HCT116 (cell line): Measurements from ENCODE around the gene RGS9BP. TPM values are rescaled to one million over a fixed set of nuclear protein-coding genes. Genes with fewer than 3 reads are reported as not detected.

Experiments used
- ATAC-seq: fragments of 200-7000 bp; cut with Tn5 transposase; 2 replicates; pipeline ENCODE4 v1.9.1; 2020; ENCODE audit warnings: mild to moderate bottlenecking, moderate library complexity
- BruUV-seq: library from RNA; stranded (reverse); fragments of 400-500 nt; replicated peaks from 2 replicates; lab custom pipeline; 2021; lab: Mats Ljungman, UMichigan
- CTCF ChIA-PET: fragments of 300-600 bp; sonication (Branson Sonifier 250); formaldehyde crosslinking; loops from one replicate; lab custom pipeline; 2021; ENCODE audit warnings: antibody characterized with exemption; lab: Charles Lee
- POLR2A ChIA-PET: fragments of 300-600, 350-600 bp; sonication (Branson Sonifier 250); formaldehyde crosslinking; loops from one replicate; lab custom pipeline; 2021; ENCODE audit warnings: antibody characterized with exemption; lab: Charles Lee
- RAD21 ChIA-PET, 2 experiments: fragments of 300-600 bp; sonication (Branson Sonifier 250); formaldehyde crosslinking; loops; one replicate each; lab custom pipeline; 2023; ENCODE audit warnings: low total read pairs in 2 of 2; ENCODE audit not compliant: uncharacterized antibody in 2 of 2, unreplicated experiment in 2 of 2, low non-redundant PET in 1 of 2; lab: Charles Lee
- DNase-seq: peaks from one replicate; pipeline ENCODE4 v3.0.0-alpha.2; 2010; ENCODE audit warnings: low read depth, low spot score
- H2AFZ ChIP-seq: fragments of 200-600 bp; shearing (Covaris generic), sonication (generic); 2 replicates; pipeline ENCODE4 v1.6.1; 2017; ENCODE audit warnings: low read depth, mixed run types, mixed read lengths, antibody characterized with exemption, low read length; ENCODE audit not compliant: poor library complexity, severe bottlenecking
- H3K27ac ChIP-seq: 2 replicates; pipeline ENCODE4 v1.5.1; 2012; ENCODE audit warnings: low read depth, low read length
- H3K27me3 ChIP-seq: fragments of 200-600 bp; sonication (generic); 2 replicates; pipeline ENCODE4 v1.6.1; 2016; ENCODE audit warnings: mixed run types, low read length, mixed read lengths; ENCODE audit not compliant: insufficient read depth
- H3K36me3 ChIP-seq, 2 experiments: fragments of 200-500 bp in 1 of 2; fragments of 200-600 bp in 1 of 2; sonication (Bioruptor generic) in 1 of 2; sonication (generic) in 1 of 2; 2 replicates each; pipeline versions ENCODE4 v1.5.1 to v1.6.1; 2014 to 2016; ENCODE audit warnings: low read length in 2 of 2, inconsistent platforms in 1 of 2, mixed read lengths in 1 of 2, mixed run types in 1 of 2; ENCODE audit not compliant: insufficient read depth in 2 of 2, control insufficient read depth in 1 of 2
- H3K4me1 ChIP-seq, 2 experiments: fragments of 200-600 bp in 1 of 2; sonication (generic) in 1 of 2; 2 replicates each; pipeline versions ENCODE4 v1.5.1 to v1.6.1; 2012 to 2017; ENCODE audit warnings: low read length in 2 of 2, inconsistent platforms in 1 of 2, mild to moderate bottlenecking in 1 of 2, mixed read lengths in 1 of 2, mixed run types in 1 of 2, moderate library complexity in 1 of 2; ENCODE audit not compliant: insufficient read depth in 2 of 2, control insufficient read depth in 1 of 2
- H3K4me2 ChIP-seq: fragments of 200-600 bp; sonication (generic); 2 replicates; pipeline ENCODE4 v1.6.1; 2017; ENCODE audit warnings: mixed run types, low read length, mixed read lengths
- H3K4me3 ChIP-seq, 2 experiments: fragments of 200-600 bp in 1 of 2; sonication (generic) in 1 of 2; replicated peaks in 1 of 2; 2 replicates each; pipeline ENCODE4 v1.5.1; 2011 to 2016; ENCODE audit warnings: low read length in 2 of 2, control low read depth in 1 of 2, low read depth in 1 of 2, mild to moderate bottlenecking in 1 of 2, mixed read lengths in 1 of 2, mixed run types in 1 of 2
- H3K79me2 ChIP-seq: fragments of 200-600 bp; sonication (generic); 2 replicates; pipeline ENCODE4 v1.6.1; 2017; ENCODE audit warnings: mild to moderate bottlenecking, mixed run types, low read length, moderate library complexity, mixed read lengths; ENCODE audit not compliant: insufficient read depth
- H3K9ac ChIP-seq: fragments of 200-600 bp; sonication (generic); 2 replicates; pipeline ENCODE4 v1.6.1; 2016; ENCODE audit warnings: low read length, mixed read lengths
- H3K9me2 ChIP-seq: fragments of 200-600 bp; sonication (generic), shearing (Covaris generic); 2 replicates; pipeline ENCODE4 v1.6.1; 2017; ENCODE audit warnings: mixed run types, mild to moderate bottlenecking, moderate library complexity; ENCODE audit not compliant: insufficient read depth
- H3K9me3 ChIP-seq, 2 experiments: fragments of 200-500 bp in 1 of 2; fragments of 200-600 bp in 1 of 2; sonication (Bioruptor generic) in 1 of 2; sonication (generic) in 1 of 2; 2 replicates each; pipeline ENCODE4 v1.6.1; 2014 to 2017; ENCODE audit warnings: low read length in 2 of 2, mixed read lengths in 2 of 2, inconsistent platforms in 1 of 2, low read depth in 1 of 2, mild to moderate bottlenecking in 1 of 2, mixed run types in 1 of 2, moderate library complexity in 1 of 2; ENCODE audit not compliant: control insufficient read depth in 1 of 2, insufficient read depth in 1 of 2
- H4K20me1 ChIP-seq: fragments of 200-600 bp; sonication (generic), shearing (Covaris generic); 2 replicates; pipeline ENCODE4 v1.6.1; 2017; ENCODE audit warnings: mixed run types, mild to moderate bottlenecking, moderate library complexity; ENCODE audit not compliant: insufficient read depth
- CBX3 ChIP-seq: IDR thresholded peaks from 2 replicates; pipeline ENCODE4 v1.6.1; 2012; ENCODE audit warnings: low read depth
- CTCF ChIP-seq, 3 experiments: fragments of 200-600 bp in 1 of 3; sonication (generic) in 1 of 3; IDR thresholded peaks in 2 of 3; conservative IDR thresholded peaks in 1 of 3; 2 replicates each; pipeline ENCODE4 v1.5.1; 2012 to 2017; ENCODE audit warnings: low read depth in 2 of 3, low read length in 2 of 3, antibody characterized with exemption in 1 of 3, borderline replicate concordance in 1 of 3, control low read depth in 1 of 3, mild to moderate bottlenecking in 1 of 3, mixed read lengths in 1 of 3, mixed run types in 1 of 3, moderate library complexity in 1 of 3; ENCODE audit not compliant: insufficient read depth in 1 of 3
- EGR1 ChIP-seq: IDR thresholded peaks from 2 replicates; pipeline ENCODE4 v1.6.1; 2012; ENCODE audit warnings: low read depth
- ELF1 ChIP-seq: IDR thresholded peaks from 2 replicates; pipeline ENCODE4 v1.6.1; 2012; ENCODE audit warnings: low read depth, borderline replicate concordance
- EZH2 ChIP-seq: fragments of 200-600 bp; sonication (generic); IDR thresholded peaks from 2 replicates; pipeline ENCODE4 v1.6.1; 2017; ENCODE audit warnings: antibody characterized with exemption, mixed run types
- EZH2phosphoT487 ChIP-seq: fragments of 200-600 bp; IDR thresholded peaks from 2 replicates; pipeline ENCODE4 v1.6.1; 2018; ENCODE audit warnings: antibody characterized with exemption, borderline replicate concordance
- FOSL1 ChIP-seq: IDR thresholded peaks from 2 replicates; pipeline ENCODE4 v1.6.1; 2012; ENCODE audit warnings: low read depth
- JUND ChIP-seq: IDR thresholded peaks from 2 replicates; pipeline ENCODE4 v1.6.1; 2012
- MAX ChIP-seq: IDR thresholded peaks from 2 replicates; pipeline ENCODE4 v1.6.1; 2012
- POLR2A ChIP-seq: IDR thresholded peaks from 2 replicates; pipeline ENCODE4 v1.7.0; 2011; ENCODE audit warnings: borderline replicate concordance; ENCODE audit not compliant: insufficient read depth, insufficient read length; ENCODE audit errors: extremely low read depth
- POLR2AphosphoS5 ChIP-seq: IDR thresholded peaks from 2 replicates; pipeline ENCODE4 v1.6.1; 2011; ENCODE audit warnings: mild to moderate bottlenecking, low read depth, low read length, moderate library complexity
- RAD21 ChIP-seq: IDR thresholded peaks from 2 replicates; pipeline ENCODE4 v1.6.1; 2012; ENCODE audit warnings: low read depth, mild to moderate bottlenecking
- REST ChIP-seq: IDR thresholded peaks from 2 replicates; pipeline ENCODE4 v1.6.1; 2012; ENCODE audit warnings: low read depth
- SIN3A ChIP-seq: IDR thresholded peaks from 2 replicates; pipeline ENCODE4 v1.6.1; 2012; ENCODE audit warnings: low read depth
- SP1 ChIP-seq: IDR thresholded peaks from 2 replicates; pipeline ENCODE4 v1.6.1; 2012; ENCODE audit warnings: low read depth
- SRF ChIP-seq: IDR thresholded peaks from 2 replicates; pipeline ENCODE4 v1.6.1; 2012; ENCODE audit warnings: low read depth
- YY1 ChIP-seq: IDR thresholded peaks from 2 replicates; pipeline ENCODE4 v1.6.1; 2011; ENCODE audit warnings: low read length, low read depth, moderate library complexity, mild to moderate bottlenecking; ENCODE audit not compliant: insufficient replicate concordance; ENCODE audit errors: extremely low read depth
- ZFX ChIP-seq: fragments of 450-650 bp; IDR thresholded peaks from 2 replicates; pipeline ENCODE4 v1.6.1; 2017
- intact Hi-C: fragments of 100-400 bp; cut with micrococcal nuclease; formaldehyde crosslinking; loops from 2 replicates; pipeline ENCODE4 v1.10.0; 2022
- total RNA-seq: library from RNA; stranded (reverse); gene quantifications from one replicate; pipeline ENCODE4 v1.2.1, GENCODE V29; 2021; ENCODE audit not compliant: unreplicated experiment

The RGS9BP gene
- total RNA-seq, 1 experiment from 2014 or later: 0.54 TPM

GRCh38 chr19:32711747-32712146, 36.1 kb downstream of the RGS9BP start:
- RAD21 ChIA-PET: no interaction called here

More at GRCh38 chr19:32711747-32712146, 36.1 kb downstream of the RGS9BP start:
- no peak overlapping the region for H3K4me2 ChIP-seq
- H3K9me3 ChIP-seq: no peaks in the 10 kb centered on the region
- no peaks in the 10 kb centered on the region for H4K20me1 ChIP-seq
- H2AFZ ChIP-seq: no peak overlapping the region
- intact Hi-C loops: no loop called here
- H3K27me3 ChIP-seq: no peaks in the 10 kb centered on the region
- H3K9ac ChIP-seq: no peak overlapping the region
- H3K4me3 ChIP-seq: no peak overlapping the region
- ChIA-PET CTCF (no interaction called here), POLR2A (no interaction called here)
- TF ChIP-seq EZH2phosphoT487: no peak
- TF ChIP-seq SP1: no peak
- TF ChIP-seq RAD21: no peak
- no peak for TF ChIP-seq CBX3
- no peak for TF ChIP-seq ZFX
- no peak for TF ChIP-seq ELF1
- no peak for TF ChIP-seq POLR2AphosphoS5
- no peak for TF ChIP-seq REST
- no peak for TF ChIP-seq EZH2
- TF ChIP-seq SIN3A: no peak
- no peak for TF ChIP-seq SRF
- TF ChIP-seq CTCF (IDR thresholded peaks at IDR 0.05 in 2 of 3, conservative IDR thresholded peaks at IDR 0.05 in 1 of 3; ENCODE audit: borderline replicate concordance in 1 of 3, insufficient read depth in 1 of 3, low read depth in 2 of 3, low read length in 2 of 3): no peak
- no peak for TF ChIP-seq POLR2A
- TF ChIP-seq MAX: no peak
- no peak for TF ChIP-seq JUND
- TF ChIP-seq FOSL1: no peak
- TF ChIP-seq EGR1: no peak
- no peak for TF ChIP-seq YY1
- ATAC-seq: no peak
- BruUV-seq: no TSS peak
- DNase-seq: no peak
- H3K36me3 ChIP-seq: peaks cover 14 to 21% of the 10 kb centered on the region in 2 experiments
- no peaks in the 10 kb centered on the region for H3K4me1 ChIP-seq
- no peak overlapping the region for H3K27ac ChIP-seq
- H3K79me2 ChIP-seq: peaks cover 19% of the 10 kb centered on the region
- H3K9me2 ChIP-seq: no peaks in the 10 kb centered on the region
